K562 (cell line): ENCODE data around the gene TMEM139. TPM values are rescaled to one million over a fixed set of nuclear protein-coding genes. Genes with fewer than 3 reads are reported as not detected.

Experiments
- ATAC-seq: fragments of 200-7000 bp; cut with Tn5 transposase; 3 replicates; pipeline ENCODE4 v1.9.1; 2020; ENCODE audit warnings: moderate library complexity
- BruUV-seq: library from RNA; stranded (reverse); fragments of 400-500 nt; replicated peaks from 2 replicates; lab custom pipeline; 2021; lab: Mats Ljungman, UMichigan
- CTCF ChIA-PET: fragments of 300-600 bp; formaldehyde crosslinking; extraction: SDS; loops from one replicate; lab custom pipeline; 2021; ENCODE audit warnings: low intra/inter-chr PET ratio; lab: Yijun Ruan, JAX
- POLR2A ChIA-PET: fragments of 300-600, 350-650 bp; sonication (Branson Sonifier 250); formaldehyde crosslinking; extraction: SDS; loops from one replicate; lab custom pipeline; 2021; ENCODE audit warnings: antibody characterized with exemption, inconsistent platforms; lab: Yijun Ruan, JAX
- DNase-seq, 4 experiments: peaks; one replicate each; pipeline versions ENCODE4 v3.0.0 to v3.0.0-alpha.2; 2011 to 2018; ENCODE audit warnings: low spot score in 3 of 4, mixed read lengths in 3 of 4; ENCODE audit errors: extremely low read depth in 1 of 4
- FAIRE-seq: peaks from 2 replicates; lab custom pipeline; 2011; peaks lifted over from hg19 to GRCh38; lab: Jason Lieb, UNC
- H2AFZ ChIP-seq: 2 replicates; pipeline ENCODE4 v1.6.0; 2011; ENCODE audit warnings: low read depth, low read length, control low read depth, inconsistent platforms
- H3K27ac ChIP-seq: fragments of 200-600 bp; 3 replicates; pipeline ENCODE4 v1.8.0; 2011; ENCODE audit warnings: low read depth, mild to moderate bottlenecking, control low read depth, inconsistent platforms, low read length, moderate library complexity, mixed read lengths; ENCODE audit errors: extremely low read depth
- H3K27me3 ChIP-seq, 2 experiments: fragments of 300-600 bp in 1 of 2; 2 replicates in 1 of 2; 3 replicates in 1 of 2; pipeline versions ENCODE4 v1.6.0 to v1.8.0; 2011; ENCODE audit warnings: inconsistent platforms in 2 of 2, low read length in 2 of 2, mild to moderate bottlenecking in 1 of 2, mixed read lengths in 1 of 2, moderate library complexity in 1 of 2; ENCODE audit not compliant: control insufficient read depth in 2 of 2, insufficient read depth in 2 of 2
- H3K36me3 ChIP-seq: fragments of 300-600 bp; 3 replicates; pipeline ENCODE4 v1.8.0; 2011; ENCODE audit warnings: mild to moderate bottlenecking, low read length, inconsistent platforms; ENCODE audit not compliant: control insufficient read depth, insufficient read depth
- H3K4me1 ChIP-seq, 2 experiments: fragments of 200-600 bp in 1 of 2; replicated peaks in 1 of 2; 2 replicates in 1 of 2; 3 replicates in 1 of 2; pipeline versions ENCODE4 v1.5.1 to v1.8.0; 2011; ENCODE audit warnings: inconsistent platforms in 2 of 2, low read length in 2 of 2, mild to moderate bottlenecking in 1 of 2, mixed read lengths in 1 of 2, moderate library complexity in 1 of 2; ENCODE audit not compliant: control insufficient read depth in 2 of 2, insufficient read depth in 2 of 2
- H3K4me2 ChIP-seq: 2 replicates; pipeline ENCODE4 v1.6.1; 2011; ENCODE audit warnings: low read length, control low read depth, inconsistent platforms, mixed read lengths; ENCODE audit not compliant: insufficient read depth
- H3K4me3 ChIP-seq: fragments of 200-600 bp; sonication (generic), shearing (Covaris generic); 2 replicates; pipeline ENCODE4 v1.5.1; 2016; ENCODE audit warnings: control low read depth, inconsistent platforms
- H3K79me2 ChIP-seq: fragments of 200-600 bp; 3 replicates; pipeline ENCODE4 v1.8.0; 2011; ENCODE audit warnings: low read length, inconsistent platforms; ENCODE audit not compliant: control insufficient read depth, insufficient read depth
- H3K9ac ChIP-seq, 2 experiments: 2 replicates each; pipeline versions ENCODE4 v1.6.0 to v1.6.1; 2011; ENCODE audit warnings: low read depth in 2 of 2, low read length in 2 of 2, control low read depth in 1 of 2, inconsistent platforms in 1 of 2, mild to moderate bottlenecking in 1 of 2, mixed read lengths in 1 of 2; ENCODE audit not compliant: insufficient read depth in 1 of 2
- H3K9me1 ChIP-seq: one replicate; pipeline ENCODE4 v1.6.0; 2011; ENCODE audit warnings: inconsistent platforms, mild to moderate bottlenecking, low read length, moderate library complexity; ENCODE audit not compliant: control insufficient read depth, insufficient read depth
- H3K9me3 ChIP-seq: replicated peaks from 2 replicates; pipeline ENCODE4 v1.5.1; 2011; ENCODE audit warnings: low read depth, low read length, inconsistent platforms; ENCODE audit not compliant: control insufficient read depth, insufficient read depth
- H4K20me1 ChIP-seq: replicated peaks from 2 replicates; pipeline ENCODE4 v1.6.1; 2011; ENCODE audit warnings: low read length, inconsistent platforms, mixed read lengths; ENCODE audit not compliant: control insufficient read depth, insufficient read depth
- BHLHE40 ChIP-seq: IDR thresholded peaks from 2 replicates; pipeline ENCODE4 v1.6.1; 2011; ENCODE audit warnings: low read length, improper control_type of control experiment
- DPF2 ChIP-seq: fragments of 450-650 bp; IDR thresholded peaks from 2 replicates; pipeline ENCODE4 v1.6.1; 2016
- FOSL1 ChIP-seq: fragments of 200-800 bp; sonication (Bioruptor generic); conservative IDR thresholded peaks from 2 replicates; pipeline ENCODE4 v1.6.1; 2016; ENCODE audit warnings: missing genetic modification characterization, missing compliant biosample characterization
- FOXK2 ChIP-seq, 2 experiments: fragments of 450-650 bp; IDR thresholded peaks in 1 of 2; conservative IDR thresholded peaks in 1 of 2; 2 replicates each; pipeline ENCODE4 v1.6.1; 2016; ENCODE audit warnings: low read depth in 2 of 2, mild to moderate bottlenecking in 1 of 2
- FOXM1 ChIP-seq, 2 experiments: fragments of 450-650 bp in 1 of 2; sonication (generic) in 1 of 2; formaldehyde crosslinking in 1 of 2; IDR thresholded peaks; 2 replicates each; pipeline versions ENCODE4 v1.6.1 to v1.9.0; 2017 to 2022; ENCODE audit warnings: low read depth in 2 of 2, mild to moderate bottlenecking in 2 of 2, missing genetic modification reagents in 1 of 2, moderate library complexity in 1 of 2
- HDAC6 ChIP-seq: IDR thresholded peaks from 2 replicates; pipeline ENCODE4 v1.6.1; 2012; ENCODE audit warnings: low read depth, mild to moderate bottlenecking, control low read depth, inconsistent platforms, low read length, moderate library complexity
- OTX1 ChIP-seq: fragments of 450-650 bp; formaldehyde crosslinking; IDR thresholded peaks from 2 replicates; pipeline ENCODE4 v1.4.0; 2022; ENCODE audit warnings: mild to moderate bottlenecking
- PHB ChIP-seq: fragments of 250-450 bp; sonication (Bioruptor Pico); IDR thresholded peaks from 2 replicates; pipeline ENCODE4 v1.5.0; 2021
- RBM39 ChIP-seq: fragments of 200-400 bp; formaldehyde crosslinking; optimal IDR thresholded peaks from 2 replicates; pipeline ENCODE3; 2018; ENCODE audit warnings: low read depth, low read length
- SMARCA4 ChIP-seq: fragments of 450-650 bp; IDR thresholded peaks from 2 replicates; pipeline ENCODE4 v1.6.1; 2016
- SP2 ChIP-seq: IDR thresholded peaks from 2 replicates; pipeline ENCODE4 v1.6.1; 2011; ENCODE audit warnings: mild to moderate bottlenecking, low read depth, low read length, moderate library complexity; ENCODE audit not compliant: poor library complexity, severe bottlenecking; ENCODE audit errors: extremely low read depth
- SRSF7 ChIP-seq: fragments of 200-400 bp; formaldehyde crosslinking; optimal IDR thresholded peaks from 2 replicates; pipeline ENCODE3; 2017; ENCODE audit warnings: mild to moderate bottlenecking, low read depth, low read length
- ZNF232 ChIP-seq: sonication (generic); formaldehyde crosslinking; IDR thresholded peaks from 2 replicates; pipeline ENCODE4 v1.8.0; 2022; ENCODE audit warnings: mild to moderate bottlenecking, missing genetic modification reagents
- ZNF253 ChIP-seq: fragments of 250-450 bp; sonication (Bioruptor Pico); conservative IDR thresholded peaks from 2 replicates; pipeline ENCODE4 v1.6.1; 2021; ENCODE audit warnings: mild to moderate bottlenecking
- ZNF311 ChIP-seq: fragments of 250-450 bp; sonication (Bioruptor Pico); IDR thresholded peaks from 2 replicates; pipeline ENCODE4 v1.4.0; 2020; ENCODE audit warnings: mild to moderate bottlenecking, moderate library complexity
- ZNF316 ChIP-seq: fragments of 450-650 bp; IDR thresholded peaks from 2 replicates; pipeline ENCODE4 v1.6.1; 2016
- ZNF384 ChIP-seq: IDR thresholded peaks from 2 replicates; pipeline ENCODE4 v1.6.1; 2012; ENCODE audit warnings: low read depth, low read length, improper control_type of control experiment
- WGBS: fragments of 100-300 bp; shearing (Covaris generic); methylation state at CpG from one replicate; pipeline ENCODE4 v1.1.6; 2016; ENCODE audit warnings: low coverage, mixed read lengths; ENCODE audit not compliant: insufficient coverage; ENCODE audit errors: missing lambda C conversion rate; 5-methylcytosine and 5-hydroxymethylcytosine counted together
- in situ Hi-C: fragments of 300-500 bp; cut with MboI; formaldehyde crosslinking; loops from 4 replicates; pipeline ENCODE4 v1.15.0; 2018; ENCODE audit warnings: inconsistent platforms, mixed read lengths
- intact Hi-C: fragments of 100-400 bp; cut with micrococcal nuclease; formaldehyde crosslinking; loops from 2 replicates; pipeline ENCODE4 v1.14.2; 2022
- polyA plus RNA-seq, 8 experiments: library from polyadenylated mRNA; depleted of rRNA in 4 of 8; stranded (reverse) in 5 of 8; unstranded in 3 of 8; fragments of >200 nt; fragmentation: Nextera tagmentation in 2 of 8; fragmentation: Illumina TruSeq in 1 of 8; extraction: Ambion mirVana in 2 of 8; extraction: Trizol in 1 of 8; gene quantifications; 2 replicates each; pipeline versions ENCODE4 v1.2.1 to v1.2.3, GENCODE V29; 2011 to 2014; ENCODE audit warnings: inconsistent platforms in 1 of 8, missing spikeins in 1 of 8
- total RNA-seq, 7 experiments: library from RNA; depleted of rRNA in 6 of 7; stranded (reverse); fragments of >200 nt in 6 of 7; fragmentation: Illumina TruSeq in 2 of 7; extraction: Trizol in 2 of 7; gene quantifications; 2 replicates each; pipeline versions ENCODE4 v1.2.1 to v1.2.3, GENCODE V29; 2011 to 2021; ENCODE audit warnings: low replicate concordance in 1 of 7
- TF ChIP-seq, protein P1 (sequence below), 2 experiments: fragments of 450-650 bp in 1 of 2; sonication (generic) in 1 of 2; formaldehyde crosslinking in 1 of 2; IDR thresholded peaks in 1 of 2; conservative IDR thresholded peaks in 1 of 2; 2 replicates each; pipeline versions ENCODE4 v1.6.1 to v1.8.1; 2016 to 2023; ENCODE audit warnings: mild to moderate bottlenecking in 2 of 2, moderate library complexity in 2 of 2, inconsistent platforms in 1 of 2, missing genetic modification reagents in 1 of 2
- TF ChIP-seq, protein P2 (sequence below), 2 experiments: fragments of 450-650 bp; IDR thresholded peaks; 2 replicates each; pipeline ENCODE4 v1.6.1; 2016
- TF ChIP-seq, protein P3 (sequence below): fragments of 450-650 bp; formaldehyde crosslinking; IDR thresholded peaks from 2 replicates; pipeline ENCODE4 v1.4.0; 2020; ENCODE audit warnings: mild to moderate bottlenecking, moderate library complexity

The TMEM139 gene
- total and polyA plus RNA-seq, 9 of the 15 experiments (the other 6 are each of a cell fraction or from before 2014, with no cell fraction given) = 0.27 to 1.8 (median 0.79) TPM

GRCh38 chr7:143259765-143260164, 25.0 kb upstream of the TMEM139 start:
- ATAC-seq (no peak), DNase-seq (peak in 2 of 4 experiments; percentile 31 to 39), FAIRE-seq (no peak)
- POLR2A ChIA-PET = interaction anchor here (0.6 kb wide), 1 partner anchor 12 kb away, joined by 3 read pairs; no protein-coding TSS in a partner anchor
- Histone ChIP-seq H2AFZ (peak overlapping the region; percentile 95), H4K20me1 (no peaks in the 10 kb centered on the region), H3K27me3 (no peaks in the 10 kb centered on the region), H3K27ac (no peak overlapping the region), H3K9ac (no peak overlapping the region), H3K4me1 (peaks cover 23 to 57% of the 10 kb centered on the region in 2 experiments), H3K4me3 (no peak overlapping the region), H3K9me1 (peaks cover 5% of the 10 kb centered on the region), H3K4me2 (0 out of 2 replicates have a peak overlapping the region, but pooled peaks have one; percentile 2), H3K36me3 (peaks cover 4% of the 10 kb centered on the region; the same call in 2 of the 3 replicates), H3K79me2 (peaks cover 21% of the 10 kb centered on the region), H3K9me3 (no peaks in the 10 kb centered on the region)
- CTCF ChIA-PET = no interaction called here
- no TSS peak for BruUV-seq
- 78% methylated on average over 2 of the region's 2 CpGs for whole genome bisulfite sequencing
- intact Hi-C loops (no loop called here), in situ Hi-C loops (no loop called here)
- no peak for TF ChIP-seq PHB
- peak; percentile 66 to 83; a peak in 3 of 4 replicates for TF ChIP-seq FOXK2 (conservative IDR thresholded peaks at IDR 0.05 in 1 of 2, IDR thresholded peaks at IDR 0.05 in 1 of 2; ENCODE audit: low read depth in 2 of 2)
- TF ChIP-seq, protein P1, sequence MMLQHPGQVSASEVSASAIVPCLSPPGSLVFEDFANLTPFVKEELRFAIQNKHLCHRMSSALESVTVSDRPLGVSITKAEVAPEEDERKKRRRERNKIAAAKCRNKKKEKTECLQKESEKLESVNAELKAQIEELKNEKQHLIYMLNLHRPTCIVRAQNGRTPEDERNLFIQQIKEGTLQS (IDR thresholded peaks at IDR 0.05) = peak; percentile 79
- TF ChIP-seq, protein P1 (CRISPR knock-in tag; conservative IDR thresholded peaks at IDR 0.05) = no peak
- peak; percentile 47; the same call in 1 of the 2 replicates for TF ChIP-seq DPF2
- TF ChIP-seq ZNF384 = no peak
- no peak for TF ChIP-seq OTX1 (CRISPR knock-in tag)
- no peak for TF ChIP-seq SP2
- TF ChIP-seq FOSL1 (tag) = peak; percentile 33; the same call in 1 of the 2 replicates
- no peak for TF ChIP-seq SRSF7
- TF ChIP-seq, protein P2, sequence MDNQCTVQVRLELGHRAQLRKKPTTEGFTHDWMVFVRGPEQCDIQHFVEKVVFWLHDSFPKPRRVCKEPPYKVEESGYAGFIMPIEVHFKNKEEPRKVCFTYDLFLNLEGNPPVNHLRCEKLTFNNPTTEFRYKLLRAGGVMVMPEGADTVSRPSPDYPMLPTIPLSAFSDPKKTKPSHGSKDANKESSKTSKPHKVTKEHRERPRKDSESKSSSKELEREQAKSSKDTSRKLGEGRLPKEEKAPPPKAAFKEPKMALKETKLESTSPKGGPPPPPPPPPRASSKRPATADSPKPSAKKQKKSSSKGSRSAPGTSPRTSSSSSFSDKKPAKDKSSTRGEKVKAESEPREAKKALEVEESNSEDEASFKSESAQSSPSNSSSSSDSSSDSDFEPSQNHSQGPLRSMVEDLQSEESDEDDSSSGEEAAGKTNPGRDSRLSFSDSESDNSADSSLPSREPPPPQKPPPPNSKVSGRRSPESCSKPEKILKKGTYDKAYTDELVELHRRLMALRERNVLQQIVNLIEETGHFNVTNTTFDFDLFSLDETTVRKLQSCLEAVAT (IDR thresholded peaks at IDR 0.05) = no peak
- TF ChIP-seq FOXM1 (IDR thresholded peaks at IDR 0.05; ENCODE audit: low read depth) = no peak
- no peak for TF ChIP-seq FOXM1 (CRISPR knock-in tag; IDR thresholded peaks at IDR 0.05; ENCODE audit: low read depth)
- 0 out of 2 replicates have a peak, but pooled peaks have one; percentile 12 for TF ChIP-seq SMARCA4
- no peak for TF ChIP-seq BHLHE40
- TF ChIP-seq, protein P3, sequence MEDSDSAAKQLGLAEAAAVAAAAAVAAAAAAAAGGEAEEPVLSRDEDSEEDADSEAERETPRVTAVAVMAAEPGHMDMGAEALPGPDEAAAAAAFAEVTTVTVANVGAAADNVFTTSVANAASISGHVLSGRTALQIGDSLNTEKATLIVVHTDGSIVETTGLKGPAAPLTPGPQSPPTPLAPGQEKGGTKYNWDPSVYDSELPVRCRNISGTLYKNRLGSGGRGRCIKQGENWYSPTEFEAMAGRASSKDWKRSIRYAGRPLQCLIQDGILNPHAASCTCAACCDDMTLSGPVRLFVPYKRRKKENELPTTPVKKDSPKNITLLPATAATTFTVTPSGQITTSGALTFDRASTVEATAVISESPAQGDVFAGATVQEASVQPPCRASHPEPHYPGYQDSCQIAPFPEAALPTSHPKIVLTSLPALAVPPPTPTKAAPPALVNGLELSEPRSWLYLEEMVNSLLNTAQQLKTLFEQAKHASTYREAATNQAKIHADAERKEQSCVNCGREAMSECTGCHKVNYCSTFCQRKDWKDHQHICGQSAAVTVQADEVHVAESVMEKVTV (CRISPR knock-in tag) = no peak
- no peak for TF ChIP-seq ZNF311 (CRISPR knock-in tag)
- TF ChIP-seq HDAC6 = no peak
- TF ChIP-seq ZNF232 (CRISPR knock-in tag) = no peak
- no peak for TF ChIP-seq RBM39
- TF ChIP-seq ZNF316 = peak; percentile 24
- TF ChIP-seq ZNF253 = no peak
